ENCODE measurements around the gene STXBP1.

DNA sequence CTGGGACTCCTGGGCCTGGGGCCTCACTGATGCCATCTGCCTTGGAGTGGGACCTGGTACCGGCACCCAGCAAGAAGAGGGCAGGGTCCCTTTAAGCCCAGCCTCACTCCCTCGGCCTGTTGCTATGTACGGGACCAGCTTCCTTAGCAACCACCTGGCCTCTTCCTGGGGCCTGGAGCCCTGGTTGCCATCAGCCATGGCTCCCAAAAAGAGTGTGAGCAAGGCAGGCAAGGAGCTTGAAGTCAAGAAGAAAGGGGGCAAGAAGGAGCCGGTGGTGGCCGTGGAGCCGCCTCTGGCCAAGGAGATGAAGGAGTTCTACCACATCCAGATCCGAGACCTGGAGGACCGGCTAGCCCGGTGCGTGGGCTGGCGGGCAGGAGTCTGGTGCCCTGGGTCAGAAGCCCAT, 94.8 kb downstream of the STXBP1 start, which contains the start of gene CFAP157:
- TF ChIP-seq, protein P1, sequence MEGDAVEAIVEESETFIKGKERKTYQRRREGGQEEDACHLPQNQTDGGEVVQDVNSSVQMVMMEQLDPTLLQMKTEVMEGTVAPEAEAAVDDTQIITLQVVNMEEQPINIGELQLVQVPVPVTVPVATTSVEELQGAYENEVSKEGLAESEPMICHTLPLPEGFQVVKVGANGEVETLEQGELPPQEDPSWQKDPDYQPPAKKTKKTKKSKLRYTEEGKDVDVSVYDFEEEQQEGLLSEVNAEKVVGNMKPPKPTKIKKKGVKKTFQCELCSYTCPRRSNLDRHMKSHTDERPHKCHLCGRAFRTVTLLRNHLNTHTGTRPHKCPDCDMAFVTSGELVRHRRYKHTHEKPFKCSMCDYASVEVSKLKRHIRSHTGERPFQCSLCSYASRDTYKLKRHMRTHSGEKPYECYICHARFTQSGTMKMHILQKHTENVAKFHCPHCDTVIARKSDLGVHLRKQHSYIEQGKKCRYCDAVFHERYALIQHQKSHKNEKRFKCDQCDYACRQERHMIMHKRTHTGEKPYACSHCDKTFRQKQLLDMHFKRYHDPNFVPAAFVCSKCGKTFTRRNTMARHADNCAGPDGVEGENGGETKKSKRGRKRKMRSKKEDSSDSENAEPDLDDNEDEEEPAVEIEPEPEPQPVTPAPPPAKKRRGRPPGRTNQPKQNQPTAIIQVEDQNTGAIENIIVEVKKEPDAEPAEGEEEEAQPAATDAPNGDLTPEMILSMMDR (IDR thresholded peaks at IDR 0.05; ENCODE audit: low read depth, low read length): no peak
- no peak for TF ChIP-seq EZH2phosphoT487 (IDR thresholded peaks at IDR 0.05; ENCODE audit: low read depth)
